Measurements from ENCODE around the gene QPRT.

- TF ChIP-seq, protein P1, sequence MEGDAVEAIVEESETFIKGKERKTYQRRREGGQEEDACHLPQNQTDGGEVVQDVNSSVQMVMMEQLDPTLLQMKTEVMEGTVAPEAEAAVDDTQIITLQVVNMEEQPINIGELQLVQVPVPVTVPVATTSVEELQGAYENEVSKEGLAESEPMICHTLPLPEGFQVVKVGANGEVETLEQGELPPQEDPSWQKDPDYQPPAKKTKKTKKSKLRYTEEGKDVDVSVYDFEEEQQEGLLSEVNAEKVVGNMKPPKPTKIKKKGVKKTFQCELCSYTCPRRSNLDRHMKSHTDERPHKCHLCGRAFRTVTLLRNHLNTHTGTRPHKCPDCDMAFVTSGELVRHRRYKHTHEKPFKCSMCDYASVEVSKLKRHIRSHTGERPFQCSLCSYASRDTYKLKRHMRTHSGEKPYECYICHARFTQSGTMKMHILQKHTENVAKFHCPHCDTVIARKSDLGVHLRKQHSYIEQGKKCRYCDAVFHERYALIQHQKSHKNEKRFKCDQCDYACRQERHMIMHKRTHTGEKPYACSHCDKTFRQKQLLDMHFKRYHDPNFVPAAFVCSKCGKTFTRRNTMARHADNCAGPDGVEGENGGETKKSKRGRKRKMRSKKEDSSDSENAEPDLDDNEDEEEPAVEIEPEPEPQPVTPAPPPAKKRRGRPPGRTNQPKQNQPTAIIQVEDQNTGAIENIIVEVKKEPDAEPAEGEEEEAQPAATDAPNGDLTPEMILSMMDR (tag by site-specific recombination; IDR thresholded peaks at IDR 0.05) = no peak
- TF ChIP-seq ZNF114 (tag by site-specific recombination; IDR thresholded peaks at IDR 0.05) = no peak
- TF ChIP-seq ZNF830 (tag by site-specific recombination; IDR thresholded peaks at IDR 0.05; ENCODE audit: low read depth) = no peak
- TF ChIP-seq ZNF202 (tag by site-specific recombination; IDR thresholded peaks at IDR 0.05; ENCODE audit: borderline replicate concordance) = no peak
- TF ChIP-seq ZNF24 (tag by site-specific recombination; IDR thresholded peaks at IDR 0.05) = no peak
- TF ChIP-seq ZNF76 (tag by site-specific recombination; IDR thresholded peaks at IDR 0.05; ENCODE audit: borderline replicate concordance, low read depth) = no peak
- no peak for TF ChIP-seq REST (tag by site-specific recombination; IDR thresholded peaks at IDR 0.05)
- TF ChIP-seq ZNF670 (tag by site-specific recombination; IDR thresholded peaks at IDR 0.05; ENCODE audit: low read depth) = no peak
- no peak for TF ChIP-seq ZNF175 (tag by site-specific recombination; IDR thresholded peaks at IDR 0.05)
- TF ChIP-seq ZNF274 (IDR thresholded peaks at IDR 0.05; ENCODE audit: low read length) = no peak
- TF ChIP-seq ZNF274 (tag by site-specific recombination; IDR thresholded peaks at IDR 0.05; ENCODE audit: borderline replicate concordance) = no peak
- no peak for TF ChIP-seq MEIS1 (CRISPR knock-in tag; IDR thresholded peaks at IDR 0.05; ENCODE audit: borderline replicate concordance)
- no peak for TF ChIP-seq ZFP69B (tag by site-specific recombination; IDR thresholded peaks at IDR 0.05)
Measured at GRCh38 chr16:29643596-29643995, 35.4 kb upstream of the QPRT start.
